WERI-Rb-1 (cell line): ENCODE data around the gene PCYOX1L.

Experiments
- DNase-seq: peaks from one replicate; pipeline ENCODE4 v3.0.0-alpha.2; 2020
- H3K27ac ChIP-seq: fragments of 250-450 bp; sonication (Bioruptor Pico); 2 replicates; pipeline ENCODE4 v1.5.1; 2020; ENCODE audit warnings: mild to moderate bottlenecking, moderate library complexity
- H3K27me3 ChIP-seq: fragments of 250-450 bp; sonication (Bioruptor Pico); 2 replicates; pipeline ENCODE4 v1.5.1; 2021; ENCODE audit warnings: mild to moderate bottlenecking, low read depth, moderate library complexity; ENCODE audit not compliant: insufficient read depth, severe bottlenecking
- H3K36me3 ChIP-seq: fragments of 250-450 bp; sonication (Bioruptor Pico); 2 replicates; pipeline ENCODE4 v1.5.1; 2020; ENCODE audit warnings: mild to moderate bottlenecking, moderate library complexity
- H3K4me3 ChIP-seq: 2 replicates; pipeline ENCODE4 v1.5.1; 2011; ENCODE audit warnings: low read depth, mild to moderate bottlenecking, control low read depth, low read length
- H3K9me3 ChIP-seq: fragments of 250-450 bp; sonication (Bioruptor Pico); 2 replicates; pipeline ENCODE4 v1.5.1; 2021; ENCODE audit warnings: mild to moderate bottlenecking, moderate library complexity; ENCODE audit not compliant: severe bottlenecking
- TF ChIP-seq, protein P1 (sequence below): IDR thresholded peaks from 2 replicates; pipeline ENCODE4 v1.5.1; 2011; ENCODE audit warnings: low read depth, mild to moderate bottlenecking, control low read depth, inconsistent platforms, low read length

The PCYOX1L gene

DNA sequence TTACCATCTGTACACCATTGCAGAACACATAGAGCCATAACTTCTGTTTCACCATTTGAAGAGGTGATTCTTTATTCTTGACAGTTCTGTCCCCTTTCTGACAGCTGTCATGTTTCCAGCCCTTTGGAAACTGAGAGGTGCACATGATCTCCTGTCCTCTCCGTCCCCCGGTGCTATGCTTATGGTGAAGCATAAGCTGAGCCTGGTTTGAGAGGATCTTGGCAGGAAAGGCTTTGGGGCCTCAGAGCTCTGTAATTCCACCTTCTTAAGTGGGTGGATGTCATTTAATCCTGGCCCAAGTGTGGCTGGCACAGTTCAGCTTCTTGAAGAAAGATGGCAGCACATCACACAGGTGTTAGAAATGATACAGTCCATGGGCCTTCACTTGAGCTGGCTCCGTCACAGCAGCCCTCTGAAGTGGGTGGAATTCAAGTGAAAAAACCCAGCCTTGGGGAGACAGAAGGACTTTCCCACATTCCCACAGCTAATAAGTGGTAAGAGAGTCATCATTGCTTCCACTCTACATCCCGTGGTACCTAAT lies 43.2 kb upstream of the PCYOX1L start:
- no peaks in the 10 kb centered on the region for H3K9me3 ChIP-seq
- H3K27me3 ChIP-seq = peaks cover 18% of the 10 kb centered on the region
- no peak overlapping the region for H3K4me3 ChIP-seq
- no peaks in the 10 kb centered on the region for H3K36me3 ChIP-seq
- TF ChIP-seq, protein P1, sequence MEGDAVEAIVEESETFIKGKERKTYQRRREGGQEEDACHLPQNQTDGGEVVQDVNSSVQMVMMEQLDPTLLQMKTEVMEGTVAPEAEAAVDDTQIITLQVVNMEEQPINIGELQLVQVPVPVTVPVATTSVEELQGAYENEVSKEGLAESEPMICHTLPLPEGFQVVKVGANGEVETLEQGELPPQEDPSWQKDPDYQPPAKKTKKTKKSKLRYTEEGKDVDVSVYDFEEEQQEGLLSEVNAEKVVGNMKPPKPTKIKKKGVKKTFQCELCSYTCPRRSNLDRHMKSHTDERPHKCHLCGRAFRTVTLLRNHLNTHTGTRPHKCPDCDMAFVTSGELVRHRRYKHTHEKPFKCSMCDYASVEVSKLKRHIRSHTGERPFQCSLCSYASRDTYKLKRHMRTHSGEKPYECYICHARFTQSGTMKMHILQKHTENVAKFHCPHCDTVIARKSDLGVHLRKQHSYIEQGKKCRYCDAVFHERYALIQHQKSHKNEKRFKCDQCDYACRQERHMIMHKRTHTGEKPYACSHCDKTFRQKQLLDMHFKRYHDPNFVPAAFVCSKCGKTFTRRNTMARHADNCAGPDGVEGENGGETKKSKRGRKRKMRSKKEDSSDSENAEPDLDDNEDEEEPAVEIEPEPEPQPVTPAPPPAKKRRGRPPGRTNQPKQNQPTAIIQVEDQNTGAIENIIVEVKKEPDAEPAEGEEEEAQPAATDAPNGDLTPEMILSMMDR = peak; percentile 61
- H3K27ac ChIP-seq = no peak overlapping the region
- DNase-seq = peak; percentile 80

DNA sequence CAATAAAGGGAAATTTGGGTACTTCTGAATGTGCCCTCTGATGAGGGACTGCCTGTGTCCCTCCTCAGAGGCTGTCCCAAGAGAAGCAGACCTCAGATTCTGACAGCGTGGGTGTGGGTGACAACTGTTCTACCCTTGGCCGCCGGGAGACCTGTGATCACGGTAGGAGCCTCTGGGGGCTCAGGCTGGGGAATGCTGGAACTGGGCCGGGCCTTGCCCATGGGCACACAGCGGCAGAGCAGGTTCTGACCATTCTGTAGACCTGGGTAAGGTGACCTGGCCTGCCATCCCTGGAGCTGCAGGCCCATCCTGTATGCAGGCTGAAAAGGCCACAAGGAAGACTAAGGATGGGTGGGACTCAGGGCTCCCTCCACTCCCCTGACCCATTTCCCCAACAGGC lies 42.1 kb upstream of the PCYOX1L start:
- H3K36me3 ChIP-seq = no peaks in the 10 kb centered on the region
- H3K27ac ChIP-seq = no peak overlapping the region
- no peak for DNase-seq
- no peak overlapping the region for H3K4me3 ChIP-seq
- TF ChIP-seq, protein P1 = no peak
- H3K27me3 ChIP-seq = peaks cover 18% of the 10 kb centered on the region
- no peaks in the 10 kb centered on the region for H3K9me3 ChIP-seq

DNA sequence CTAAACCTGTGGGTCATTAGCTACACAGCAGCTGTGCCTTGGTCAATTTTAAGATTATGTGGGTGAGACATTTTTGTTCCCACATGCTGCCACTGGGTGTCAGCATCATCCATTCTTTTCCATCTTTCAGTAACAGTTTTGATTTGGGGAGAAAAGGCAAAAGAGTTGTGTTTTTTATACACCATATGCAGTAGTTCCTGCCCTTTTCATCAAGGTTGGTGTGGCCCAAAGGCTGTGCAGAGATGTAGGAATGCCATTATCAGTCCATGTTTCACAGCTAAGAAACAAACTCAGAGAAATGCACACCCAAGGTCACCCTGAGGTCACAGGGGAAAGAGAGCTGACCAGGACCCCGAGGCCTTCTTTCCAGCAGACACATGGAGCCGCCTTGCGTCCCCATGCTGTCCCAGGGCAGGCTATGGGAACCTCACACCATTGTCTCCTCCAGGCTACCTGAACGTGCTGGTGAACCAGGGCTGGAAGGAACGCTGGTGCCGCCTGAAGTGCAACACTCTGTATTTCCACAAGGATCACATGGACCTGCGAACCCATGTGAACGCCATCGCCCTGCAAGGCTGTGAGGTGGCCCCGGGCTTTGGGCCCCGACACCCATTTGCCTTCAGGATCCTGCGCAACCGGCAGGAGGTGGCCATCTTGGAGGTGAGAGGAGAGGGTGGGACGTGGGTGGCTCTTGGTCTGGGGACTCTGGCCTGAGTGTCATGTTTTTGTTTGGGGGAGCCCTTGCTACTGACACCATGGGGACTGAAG lies 40.4 kb upstream of the PCYOX1L start:
- H3K36me3 ChIP-seq = no peaks in the 10 kb centered on the region
- H3K9me3 ChIP-seq = no peaks in the 10 kb centered on the region
- no peak for DNase-seq
- TF ChIP-seq, protein P1 = peak; percentile 58
- H3K27ac ChIP-seq = no peak overlapping the region
- H3K4me3 ChIP-seq = no peak overlapping the region
- H3K27me3 ChIP-seq = peaks cover 14% of the 10 kb centered on the region

DNA sequence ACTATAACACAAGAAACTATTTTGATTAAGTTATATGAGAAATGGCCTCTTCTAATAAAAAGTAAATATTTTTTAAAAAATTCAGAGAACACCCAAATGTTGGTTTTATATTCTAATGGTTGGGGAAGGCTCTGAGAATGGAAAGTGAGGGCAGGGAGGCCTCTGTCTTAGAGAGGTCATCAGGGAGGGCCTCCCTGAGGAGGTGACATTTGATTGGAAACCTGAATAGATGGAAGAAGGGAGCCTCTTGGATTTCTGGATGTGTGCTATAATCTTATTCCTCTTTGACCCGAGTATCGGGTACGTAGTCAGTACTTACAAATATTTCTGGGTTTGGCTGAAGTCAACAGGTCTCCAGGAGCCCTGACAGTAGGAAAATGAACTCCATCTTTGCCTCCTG lies 38.7 kb upstream of the PCYOX1L start:
- no peaks in the 10 kb centered on the region for H3K36me3 ChIP-seq
- H3K4me3 ChIP-seq = no peak overlapping the region
- TF ChIP-seq, protein P1 = no peak
- H3K27ac ChIP-seq = no peak overlapping the region
- no peaks in the 10 kb centered on the region for H3K9me3 ChIP-seq
- H3K27me3 ChIP-seq = peaks cover 11% of the 10 kb centered on the region
- no peak for DNase-seq

DNA sequence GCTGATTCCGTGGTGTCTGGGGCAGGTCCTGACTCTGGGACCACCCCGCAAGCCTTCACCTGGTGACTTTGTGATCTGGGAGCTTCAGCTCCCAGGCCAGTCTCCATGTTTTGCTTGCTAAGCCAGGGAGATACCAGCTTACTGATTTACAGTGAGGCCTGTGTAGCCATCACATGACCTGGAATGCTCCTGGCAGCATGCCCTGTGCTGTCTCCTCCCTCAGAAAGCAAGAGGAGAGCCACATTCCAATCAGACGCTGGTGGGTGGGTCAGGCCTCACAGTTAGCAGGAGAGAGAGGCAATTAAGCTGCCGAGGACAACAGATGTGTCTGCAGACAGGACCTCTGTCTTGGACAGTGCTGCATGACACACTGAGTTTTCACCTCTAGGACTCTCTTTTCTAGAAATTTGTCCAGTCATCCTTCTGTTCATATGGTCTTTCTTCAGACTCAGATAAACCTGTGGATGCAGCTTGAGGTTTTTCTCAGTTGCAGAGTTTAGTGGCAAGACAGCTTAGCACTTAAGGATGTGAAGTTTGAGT lies 37.0 kb upstream of the PCYOX1L start:
- Histone ChIP-seq H3K4me3 (no peak overlapping the region), H3K27ac (no peak overlapping the region), H3K9me3 (no peaks in the 10 kb centered on the region), H3K36me3 (no peaks in the 10 kb centered on the region), H3K27me3 (peaks cover 28% of the 10 kb centered on the region)
- peak; percentile 78 for DNase-seq
- TF ChIP-seq, protein P1 = no peak
